ENCODE results near the gene C15orf61.
A peak's percentile ranks its signal among the peaks of the same experiment; 100 is the strongest.

The C15orf61 gene

GRCh38 chr15:67533873-67534272, 12.9 kb downstream of the C15orf61 start:
- H3K36me3 ChIP-seq (replicated peaks; ENCODE audit: low read depth, low read length): peaks cover 5% of the 10 kb centered on the region
- peak overlapping the region; percentile 67 for H3K4me2 ChIP-seq (ENCODE audit: low read length)
- no peak overlapping the region for H3K9ac ChIP-seq (ENCODE audit: low read length)
- no peaks in the 10 kb centered on the region for H3K9me3 ChIP-seq (ENCODE audit: insufficient read depth, low read length)
- H3K79me2 ChIP-seq (ENCODE audit: low read length): no peaks in the 10 kb centered on the region
- no peak for TF ChIP-seq EZH2phosphoT487 (IDR thresholded peaks at IDR 0.05; ENCODE audit: low read depth)
- TF ChIP-seq, protein P1, sequence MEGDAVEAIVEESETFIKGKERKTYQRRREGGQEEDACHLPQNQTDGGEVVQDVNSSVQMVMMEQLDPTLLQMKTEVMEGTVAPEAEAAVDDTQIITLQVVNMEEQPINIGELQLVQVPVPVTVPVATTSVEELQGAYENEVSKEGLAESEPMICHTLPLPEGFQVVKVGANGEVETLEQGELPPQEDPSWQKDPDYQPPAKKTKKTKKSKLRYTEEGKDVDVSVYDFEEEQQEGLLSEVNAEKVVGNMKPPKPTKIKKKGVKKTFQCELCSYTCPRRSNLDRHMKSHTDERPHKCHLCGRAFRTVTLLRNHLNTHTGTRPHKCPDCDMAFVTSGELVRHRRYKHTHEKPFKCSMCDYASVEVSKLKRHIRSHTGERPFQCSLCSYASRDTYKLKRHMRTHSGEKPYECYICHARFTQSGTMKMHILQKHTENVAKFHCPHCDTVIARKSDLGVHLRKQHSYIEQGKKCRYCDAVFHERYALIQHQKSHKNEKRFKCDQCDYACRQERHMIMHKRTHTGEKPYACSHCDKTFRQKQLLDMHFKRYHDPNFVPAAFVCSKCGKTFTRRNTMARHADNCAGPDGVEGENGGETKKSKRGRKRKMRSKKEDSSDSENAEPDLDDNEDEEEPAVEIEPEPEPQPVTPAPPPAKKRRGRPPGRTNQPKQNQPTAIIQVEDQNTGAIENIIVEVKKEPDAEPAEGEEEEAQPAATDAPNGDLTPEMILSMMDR (IDR thresholded peaks at IDR 0.05; ENCODE audit: low read depth, low read length): no peak
- 0 out of 2 replicates have a peak, but pooled peaks cover 3% of the 10 kb centered on the region for H4K20me1 ChIP-seq (ENCODE audit: insufficient read depth, low read length)
- peaks cover 31% of the 10 kb centered on the region for H3K4me1 ChIP-seq (ENCODE audit: low read length)
- H3K4me3 ChIP-seq (ENCODE audit: low read length): no peak overlapping the region
- peaks cover 14% of the 10 kb centered on the region for H3K27me3 ChIP-seq (ENCODE audit: low read depth, low read length)
- H2AFZ ChIP-seq (ENCODE audit: low read depth, low read length): no peak overlapping the region
- no peak overlapping the region for H3K27ac ChIP-seq (ENCODE audit: low read length)

DNA sequence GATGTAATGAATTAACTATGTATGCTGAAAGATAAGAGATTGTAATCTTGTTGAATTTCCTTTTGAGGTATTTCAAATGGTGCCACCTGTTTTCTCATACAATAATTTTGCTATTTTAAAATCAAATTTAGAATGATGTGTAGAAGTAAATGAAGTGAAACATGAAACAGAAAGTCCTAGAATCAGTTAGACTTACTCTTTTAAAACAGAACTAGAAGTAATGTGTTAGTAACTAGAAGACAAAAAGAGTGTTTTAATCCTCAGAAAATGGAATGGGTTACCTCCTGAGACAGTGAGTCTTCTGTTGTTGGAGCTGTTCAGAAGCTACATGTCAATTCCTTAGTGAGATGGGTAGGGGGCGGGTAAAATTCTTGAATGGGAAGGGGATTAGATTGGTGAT, 13.4 kb downstream of the C15orf61 start:
- Histone ChIP-seq H2AFZ (ENCODE audit: low read depth, low read length) (no peak overlapping the region), H3K9me3 (ENCODE audit: insufficient read depth, low read length) (no peaks in the 10 kb centered on the region), H3K4me2 (ENCODE audit: low read length) (peak overlapping the region; percentile 67)

DNA sequence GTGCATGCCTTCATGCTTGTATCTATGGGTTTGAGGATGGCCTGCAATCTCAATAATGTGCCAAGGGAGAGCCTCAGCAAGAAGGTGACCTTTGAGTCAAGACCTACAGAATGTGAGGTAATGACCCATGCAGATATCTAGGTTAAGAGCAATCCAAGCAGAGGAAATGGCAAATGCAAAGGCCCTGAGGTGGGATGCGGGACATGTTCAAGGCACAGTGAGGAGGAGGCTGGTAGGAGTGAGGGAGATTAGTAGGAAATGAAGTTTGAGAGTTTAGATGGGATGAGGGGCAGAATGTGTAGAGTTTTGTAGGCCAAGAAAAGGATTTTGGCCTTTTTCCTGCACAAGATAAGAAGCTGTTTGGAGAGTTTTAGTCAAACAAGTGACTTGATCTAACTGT, 16.8 kb downstream of the C15orf61 start:
- TF ChIP-seq EZH2phosphoT487 (IDR thresholded peaks at IDR 0.05; ENCODE audit: low read depth): no peak
- TF ChIP-seq, protein P1 (IDR thresholded peaks at IDR 0.05; ENCODE audit: low read depth, low read length): no peak
- H3K4me2 ChIP-seq (ENCODE audit: low read length): no peak overlapping the region

More for the DNA sequence above, 13.4 kb downstream of the C15orf61 start:
- H3K27ac ChIP-seq (ENCODE audit: low read length): peak overlapping the region; percentile 23; the same call in 1 of the 2 replicates
- no peaks in the 10 kb centered on the region for H3K79me2 ChIP-seq (ENCODE audit: low read length)
- TF ChIP-seq EZH2phosphoT487 (IDR thresholded peaks at IDR 0.05; ENCODE audit: low read depth): no peak
- TF ChIP-seq, protein P1 (IDR thresholded peaks at IDR 0.05; ENCODE audit: low read depth, low read length): no peak
- H3K27me3 ChIP-seq (ENCODE audit: low read depth, low read length): peaks cover 16% of the 10 kb centered on the region
- peaks cover 36% of the 10 kb centered on the region for H3K4me1 ChIP-seq (ENCODE audit: low read length)
- H3K9ac ChIP-seq (ENCODE audit: low read length): peak overlapping the region; percentile 4; the same call in 1 of the 2 replicates
- peak overlapping the region; percentile 35 for H3K4me3 ChIP-seq (ENCODE audit: low read length)
- H3K36me3 ChIP-seq (replicated peaks; ENCODE audit: low read depth, low read length): peaks cover 5% of the 10 kb centered on the region
- H4K20me1 ChIP-seq (ENCODE audit: insufficient read depth, low read length): 0 out of 2 replicates have a peak, but pooled peaks cover 3% of the 10 kb centered on the region

DNA sequence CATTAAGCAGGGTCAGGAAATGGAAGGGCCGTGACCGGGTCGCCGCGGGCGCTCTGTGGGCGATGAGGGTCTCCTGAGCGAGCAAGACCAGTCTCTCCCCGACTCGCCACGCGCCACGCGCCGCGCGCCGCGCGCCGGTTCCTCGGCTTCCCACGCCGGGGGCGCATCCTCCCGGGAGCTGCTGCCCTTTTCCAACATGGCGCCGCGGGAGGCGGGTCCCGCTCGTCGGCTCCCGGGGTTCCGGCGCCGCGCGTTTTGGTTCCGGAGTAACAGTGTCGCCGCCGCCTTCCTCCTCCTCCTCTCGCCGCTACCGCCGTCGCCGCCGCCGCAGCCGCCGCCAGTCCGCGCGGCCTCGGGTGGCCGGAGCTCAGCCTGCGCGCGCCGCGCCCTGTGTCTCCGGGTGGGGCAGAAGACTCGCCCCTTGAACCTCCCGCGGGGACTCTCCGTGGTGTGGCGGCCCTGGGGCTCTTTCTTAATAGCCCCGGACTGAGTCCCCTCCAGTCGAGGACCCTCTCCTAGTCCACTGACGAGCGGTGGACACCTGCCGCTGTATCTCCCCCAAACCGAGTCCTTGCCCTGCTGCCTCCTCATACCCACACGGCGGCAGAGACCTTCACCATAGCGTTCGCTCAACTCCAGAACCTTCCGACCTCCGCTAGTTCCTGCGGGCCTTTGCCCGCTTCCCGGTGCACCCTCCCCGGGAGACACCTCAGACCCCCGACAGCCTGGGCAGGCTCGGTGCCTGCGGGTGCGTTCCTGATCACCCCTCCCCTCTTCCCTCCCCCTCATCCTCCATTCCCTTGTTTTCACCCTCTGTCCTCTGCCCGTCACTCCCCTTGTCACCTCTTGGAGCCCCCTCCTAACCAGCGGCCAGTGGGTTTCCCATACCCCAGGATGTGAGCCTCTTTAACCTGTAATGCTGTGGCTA, 21.8 kb downstream of the C15orf61 start, which contains the start of gene MAP2K5:
Gene MAP2K5, plus strand, starts transcription at position 284 of the 928 bp plus-strand sequence. Its CDS starts 633 bp downstream, at position 917.
- no peaks in the 10 kb centered on the region; the same call in 1 of the 2 replicates for H3K79me2 ChIP-seq (ENCODE audit: low read length)
- H2AFZ ChIP-seq (ENCODE audit: low read depth, low read length): peak within 1 kb of the TSS; percentile 82
- peak within 1 kb of the TSS; percentile 84 for H3K4me3 ChIP-seq (ENCODE audit: low read length)
- H3K4me1 ChIP-seq (ENCODE audit: low read length): peaks cover 33% of the 10 kb centered on the region
- peaks cover 7% of the 10 kb centered on the region for H4K20me1 ChIP-seq (ENCODE audit: insufficient read depth, low read length)
- peak within 1 kb of the TSS; percentile 33 for H3K27ac ChIP-seq (ENCODE audit: low read length)
- H3K36me3 ChIP-seq (replicated peaks; ENCODE audit: low read depth, low read length): no peaks in the 10 kb centered on the region
- H3K9me3 ChIP-seq (ENCODE audit: insufficient read depth, low read length): no peaks in the 10 kb centered on the region
- H3K4me2 ChIP-seq (ENCODE audit: low read length): peak within 1 kb of the TSS; percentile 94
- peak within 1 kb of the TSS; percentile 78 for H3K9ac ChIP-seq (ENCODE audit: low read length)
- no peak for TF ChIP-seq EZH2phosphoT487 (IDR thresholded peaks at IDR 0.05; ENCODE audit: low read depth)
- TF ChIP-seq, protein P1 (IDR thresholded peaks at IDR 0.05; ENCODE audit: low read depth, low read length): no peak
- H3K27me3 ChIP-seq (ENCODE audit: low read depth, low read length): peaks cover 13% of the 10 kb centered on the region

More for the DNA sequence above, 16.8 kb downstream of the C15orf61 start:
- no peak overlapping the region for H3K4me3 ChIP-seq (ENCODE audit: low read length)
- no peaks in the 10 kb centered on the region for H3K36me3 ChIP-seq (replicated peaks; ENCODE audit: low read depth, low read length)
- no peak overlapping the region for H2AFZ ChIP-seq (ENCODE audit: low read depth, low read length)
- no peaks in the 10 kb centered on the region for H3K9me3 ChIP-seq (ENCODE audit: insufficient read depth, low read length)
- peaks cover 45% of the 10 kb centered on the region for H3K4me1 ChIP-seq (ENCODE audit: low read length)
- H3K79me2 ChIP-seq (ENCODE audit: low read length): no peaks in the 10 kb centered on the region; the same call in 1 of the 2 replicates
- H3K27me3 ChIP-seq (ENCODE audit: low read depth, low read length): peaks cover 19% of the 10 kb centered on the region
- H3K27ac ChIP-seq (ENCODE audit: low read length): no peak overlapping the region
- peaks cover 7% of the 10 kb centered on the region for H4K20me1 ChIP-seq (ENCODE audit: insufficient read depth, low read length)
- H3K9ac ChIP-seq (ENCODE audit: low read length): no peak overlapping the region

Data from OCI-LY3 (cell line).